ENCODE data around the gene TLCD5.

DNA sequence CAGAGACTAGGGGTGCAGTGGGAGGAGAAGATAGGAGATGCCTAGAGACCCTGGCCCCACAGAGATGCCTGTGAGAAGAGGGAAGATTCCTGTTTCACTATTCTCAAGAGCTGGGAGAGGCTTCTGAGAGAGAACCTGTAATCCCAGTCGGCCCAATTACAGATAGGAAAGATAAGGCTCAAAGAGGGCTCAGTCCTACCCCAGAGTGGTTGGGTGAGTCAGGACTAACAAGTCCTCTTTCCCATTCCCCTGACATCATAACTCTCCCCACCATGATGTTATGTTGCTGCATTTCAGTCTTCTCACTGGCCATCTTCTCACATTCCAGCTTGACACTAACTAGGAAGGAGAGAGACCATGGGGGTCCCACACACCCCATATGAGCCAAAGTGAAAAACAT, 29.0 kb downstream of the TLCD5 start:
- TF ChIP-seq, protein P1, sequence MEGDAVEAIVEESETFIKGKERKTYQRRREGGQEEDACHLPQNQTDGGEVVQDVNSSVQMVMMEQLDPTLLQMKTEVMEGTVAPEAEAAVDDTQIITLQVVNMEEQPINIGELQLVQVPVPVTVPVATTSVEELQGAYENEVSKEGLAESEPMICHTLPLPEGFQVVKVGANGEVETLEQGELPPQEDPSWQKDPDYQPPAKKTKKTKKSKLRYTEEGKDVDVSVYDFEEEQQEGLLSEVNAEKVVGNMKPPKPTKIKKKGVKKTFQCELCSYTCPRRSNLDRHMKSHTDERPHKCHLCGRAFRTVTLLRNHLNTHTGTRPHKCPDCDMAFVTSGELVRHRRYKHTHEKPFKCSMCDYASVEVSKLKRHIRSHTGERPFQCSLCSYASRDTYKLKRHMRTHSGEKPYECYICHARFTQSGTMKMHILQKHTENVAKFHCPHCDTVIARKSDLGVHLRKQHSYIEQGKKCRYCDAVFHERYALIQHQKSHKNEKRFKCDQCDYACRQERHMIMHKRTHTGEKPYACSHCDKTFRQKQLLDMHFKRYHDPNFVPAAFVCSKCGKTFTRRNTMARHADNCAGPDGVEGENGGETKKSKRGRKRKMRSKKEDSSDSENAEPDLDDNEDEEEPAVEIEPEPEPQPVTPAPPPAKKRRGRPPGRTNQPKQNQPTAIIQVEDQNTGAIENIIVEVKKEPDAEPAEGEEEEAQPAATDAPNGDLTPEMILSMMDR (IDR thresholded peaks at IDR 0.05) = no peak
- TF ChIP-seq IRF2 (CRISPR knock-in tag; IDR thresholded peaks at IDR 0.05; ENCODE audit: borderline replicate concordance, low read depth) (no peak), NR2C2 (CRISPR knock-in tag; IDR thresholded peaks at IDR 0.05) (no peak)
- TF ChIP-seq, protein P2, sequence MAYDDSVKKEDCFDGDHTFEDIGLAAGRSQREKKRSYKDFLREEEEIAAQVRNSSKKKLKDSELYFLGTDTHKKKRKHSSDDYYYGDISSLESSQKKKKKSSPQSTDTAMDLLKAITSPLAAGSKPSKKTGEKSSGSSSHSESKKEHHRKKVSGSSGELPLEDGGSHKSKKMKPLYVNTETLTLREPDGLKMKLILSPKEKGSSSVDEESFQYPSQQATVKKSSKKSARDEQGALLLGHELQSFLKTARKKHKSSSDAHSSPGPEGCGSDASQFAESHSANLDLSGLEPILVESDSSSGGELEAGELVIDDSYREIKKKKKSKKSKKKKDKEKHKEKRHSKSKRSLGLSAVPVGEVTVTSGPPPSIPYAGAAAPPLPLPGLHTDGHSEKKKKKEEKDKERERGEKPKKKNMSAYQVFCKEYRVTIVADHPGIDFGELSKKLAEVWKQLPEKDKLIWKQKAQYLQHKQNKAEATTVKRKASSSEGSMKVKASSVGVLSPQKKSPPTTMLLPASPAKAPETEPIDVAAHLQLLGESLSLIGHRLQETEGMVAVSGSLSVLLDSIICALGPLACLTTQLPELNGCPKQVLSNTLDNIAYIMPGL (CRISPR knock-in tag; IDR thresholded peaks at IDR 0.05) = no peak
- TF ChIP-seq, protein P3, sequence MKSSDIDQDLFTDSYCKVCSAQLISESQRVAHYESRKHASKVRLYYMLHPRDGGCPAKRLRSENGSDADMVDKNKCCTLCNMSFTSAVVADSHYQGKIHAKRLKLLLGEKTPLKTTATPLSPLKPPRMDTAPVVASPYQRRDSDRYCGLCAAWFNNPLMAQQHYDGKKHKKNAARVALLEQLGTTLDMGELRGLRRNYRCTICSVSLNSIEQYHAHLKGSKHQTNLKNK (CRISPR knock-in tag; IDR thresholded peaks at IDR 0.05) = no peak

All from WTC11 (cell line).